Kidney epithelial cell (primary cell): ENCODE results near the gene OXLD1. TPM values are rescaled to one million over a fixed set of nuclear protein-coding genes. Genes with fewer than 3 reads are reported as not detected.
"Not testable (repeated sequence)": the region's sequence is repeated elsewhere in the genome, so short reads cannot be mapped to it uniquely, and the experiment has no call there.

Source experiments
- DNase-seq: peaks from one replicate; pipeline ENCODE4 v3.0.0-alpha.2; 2010; ENCODE audit warnings: low read depth
- H3K27me3 ChIP-seq: 2 replicates; pipeline ENCODE4 v1.6.0; 2011; ENCODE audit warnings: low read length; ENCODE audit not compliant: control insufficient read depth, insufficient read depth
- H3K36me3 ChIP-seq: 2 replicates; pipeline ENCODE4 v1.5.1; 2011; ENCODE audit warnings: low read length; ENCODE audit not compliant: control insufficient read depth, insufficient read depth
- H3K4me3 ChIP-seq: 2 replicates; pipeline ENCODE4 v1.5.1; 2011; ENCODE audit warnings: low read depth, mild to moderate bottlenecking, control low read depth, low read length
- CTCF ChIP-seq: IDR thresholded peaks from 2 replicates; pipeline ENCODE4 v1.5.1; 2011; ENCODE audit warnings: mild to moderate bottlenecking, moderate library complexity, low read length, control low read depth, inconsistent platforms; ENCODE audit not compliant: insufficient read depth, poor library complexity, severe bottlenecking
- total RNA-seq: library from RNA; depleted of rRNA; stranded (reverse); fragments of >200 nt; gene quantifications from 2 replicates; pipeline ENCODE4 v1.2.3, GENCODE V29; 2015

Gene OXLD1
- total RNA-seq, 1 donor from 2014 or later: 41.7 TPM

GRCh38 chr17:81635431-81635830 is 31.0 kb downstream of the OXLD1 start:
- peak overlapping the region; percentile 93 for H3K4me3 ChIP-seq
- no peaks in the 10 kb centered on the region for H3K27me3 ChIP-seq
- no peaks in the 10 kb centered on the region for H3K36me3 ChIP-seq
- no peak for DNase-seq
- no peak for TF ChIP-seq CTCF

- H3K27me3 ChIP-seq: no peaks in the 10 kb centered on the region
- H3K36me3 ChIP-seq: no peaks in the 10 kb centered on the region
Measured at GRCh38 chr17:81631482-81631881, 34.9 kb downstream of the OXLD1 start.

GRCh38 chr17:81630274-81630673 is 36.1 kb downstream of the OXLD1 start:
- no peak for TF ChIP-seq CTCF
- H3K36me3 ChIP-seq: no peaks in the 10 kb centered on the region
- DNase-seq: no peak
- H3K4me3 ChIP-seq: no peak overlapping the region
- no peaks in the 10 kb centered on the region for H3K27me3 ChIP-seq

More at GRCh38 chr17:81631482-81631881, 34.9 kb downstream of the OXLD1 start:
- no peak for TF ChIP-seq CTCF
- H3K4me3 ChIP-seq: no peak overlapping the region
- DNase-seq: no peak

GRCh38 chr17:81621494-81622130 is 44.8 kb downstream of the OXLD1 start:
- no peak for DNase-seq

GRCh38 chr17:81618307-81618706 is 48.1 kb downstream of the OXLD1 start:
- H3K27me3 ChIP-seq, H3K4me3 ChIP-seq, H3K36me3 ChIP-seq, DNase-seq: not testable (repeated sequence)

More at GRCh38 chr17:81621494-81622130, 44.8 kb downstream of the OXLD1 start:
- H3K36me3 ChIP-seq: peaks cover 5% of the 10 kb centered on the region
- no peak for TF ChIP-seq CTCF
- no peak overlapping the region for H3K4me3 ChIP-seq
- H3K27me3 ChIP-seq: no peaks in the 10 kb centered on the region

GRCh38 chr17:81616877-81617276 is 49.5 kb downstream of the OXLD1 start:
- TF ChIP-seq CTCF: no peak
- peaks cover 3% of the 10 kb centered on the region for H3K36me3 ChIP-seq
- DNase-seq: no peak
- no peaks in the 10 kb centered on the region for H3K27me3 ChIP-seq
- no peak overlapping the region for H3K4me3 ChIP-seq
